Activated CD8-positive, alpha-beta T cell treated with anti-CD3 and anti-CD28 coated beads, Interleukin-2, amount 10 ng/mL, durations not matched to agents 7 days and 5 days (primary cell): Measurements from ENCODE around the gene SMAD5. TPM values are rescaled to one million over a fixed set of nuclear protein-coding genes. Genes with fewer than 3 reads are reported as not detected.

ENCODE experiments used
- ATAC-seq: fragments of 150-1000 bp; cut with Tn5 transposase; one replicate; pipeline ENCODE4 v1.10.0; 2021; ENCODE audit warnings: moderate library complexity
- CTCF ChIA-PET: fragments of 350-600 bp; sonication (Branson Sonifier 250); formaldehyde crosslinking; loops from one replicate; lab custom pipeline; 2021; ENCODE audit warnings: antibody characterized with exemption; lab: Charles Lee
- POLR2A ChIA-PET: fragments of 350-600 bp; sonication (Branson Sonifier 250); formaldehyde crosslinking; loops from one replicate; lab custom pipeline; 2021; ENCODE audit warnings: antibody characterized with exemption; lab: Charles Lee
- DNase-seq: peaks from one replicate; pipeline ENCODE4 v3.0.0-alpha.2; 2020
- H3K27ac Mint-ChIP-seq: one replicate; pipeline ENCODE4 v1.8.0; 2021; ENCODE audit warnings: mild to moderate bottlenecking, mixed read lengths
- H3K27me3 Mint-ChIP-seq: one replicate; pipeline ENCODE4 v1.8.0; 2021; ENCODE audit warnings: low read depth, mixed read lengths
- H3K36me3 Mint-ChIP-seq: one replicate; pipeline ENCODE4 v1.8.0; 2021; ENCODE audit warnings: low read depth, mixed read lengths
- H3K4me1 Mint-ChIP-seq: one replicate; pipeline ENCODE4 v1.8.0; 2021; ENCODE audit warnings: low read depth, mixed read lengths
- H3K4me3 Mint-ChIP-seq: one replicate; pipeline ENCODE4 v1.8.0; 2021; ENCODE audit warnings: mild to moderate bottlenecking, mixed read lengths
- H3K9me3 Mint-ChIP-seq: one replicate; pipeline ENCODE4 v1.8.0; 2022; ENCODE audit warnings: mixed read lengths; ENCODE audit not compliant: insufficient read depth
- total RNA-seq, 2 experiments: library from RNA; stranded (reverse); gene quantifications; one replicate each; pipeline ENCODE4 v1.2.3, GENCODE V29; 2021

Gene SMAD5
- total RNA-seq, 2 experiments from 2014 or later = 19.0 to 19.5 TPM

DNA sequence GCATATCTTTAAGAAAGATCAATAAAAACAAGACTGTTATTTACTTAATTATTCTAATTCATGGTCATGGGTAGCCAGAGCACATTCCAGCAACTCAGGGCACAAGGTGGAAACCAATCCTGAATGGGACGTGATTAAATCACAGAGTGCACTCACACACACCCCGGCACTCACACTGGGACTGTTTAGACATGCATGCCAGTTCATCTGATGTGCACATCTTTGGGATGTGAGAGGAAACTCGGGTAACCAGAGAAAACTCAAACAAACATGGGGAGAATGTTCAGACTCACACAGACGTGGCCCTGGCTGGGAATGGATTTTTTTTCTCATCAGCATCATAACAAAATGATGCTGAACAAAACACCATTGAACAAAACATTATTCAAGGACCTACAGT is 29.4 kb downstream of the SMAD5 start:
- DNase-seq = no peak
- Mint-ChIP-seq H3K4me1 (no peaks in the 10 kb centered on the region), H3K36me3 (peaks cover 14% of the 10 kb centered on the region), H3K27me3 (no peaks in the 10 kb centered on the region), H3K4me3 (no peak overlapping the region), H3K27ac (no peak overlapping the region), H3K9me3 (no peaks in the 10 kb centered on the region)
- ChIA-PET CTCF (interaction anchor here (1.3 to 1.6 kb wide), 2 partner anchors 11 to 30 kb away, joined by 4 to 5 read pairs; partner anchors contain the start of gene SMAD5), POLR2A (no interaction called here)
- ATAC-seq = no peak

DNA sequence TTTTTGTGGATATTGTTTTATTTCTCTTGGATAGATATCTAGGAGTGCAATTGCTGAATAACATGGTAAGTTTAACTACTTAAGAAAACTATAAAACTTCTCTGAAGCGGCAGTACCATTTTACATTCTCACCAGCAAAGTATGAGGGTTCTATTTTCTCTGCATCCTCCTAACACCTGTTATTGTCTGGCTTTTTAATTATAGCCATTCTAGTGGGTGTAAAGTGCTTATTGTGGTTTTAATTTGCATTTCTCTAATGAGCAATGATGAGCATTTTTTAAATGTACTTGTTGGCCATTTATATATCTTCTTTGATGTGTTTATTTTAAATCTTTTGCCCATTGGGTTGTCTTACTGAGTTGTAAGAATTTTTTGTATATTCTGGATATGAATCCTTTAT is 31.6 kb downstream of the SMAD5 start:
- no peak for ATAC-seq

DNA sequence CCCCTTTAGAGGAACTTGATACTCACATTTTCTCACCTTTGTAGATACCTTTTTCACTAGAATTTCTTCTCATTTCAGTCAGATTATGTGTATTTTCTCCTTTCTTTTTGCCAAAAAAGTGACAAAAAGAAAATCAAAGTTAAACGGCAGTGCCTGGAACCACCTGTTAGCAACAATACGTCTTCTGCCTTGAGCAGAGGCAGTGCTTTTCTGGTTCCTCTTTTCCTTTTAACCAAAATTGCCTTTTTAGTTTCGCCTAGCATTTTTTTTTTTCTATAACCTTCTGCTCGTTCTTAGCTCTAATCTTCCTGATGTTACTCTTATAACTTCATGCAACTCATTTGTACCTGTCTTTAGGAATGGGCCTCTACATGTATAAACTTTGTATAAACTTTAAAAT is 34.3 kb downstream of the SMAD5 start:
- Mint-ChIP-seq H3K4me3 (no peak overlapping the region), H3K27me3 (no peaks in the 10 kb centered on the region), H3K9me3 (no peaks in the 10 kb centered on the region), H3K4me1 (no peaks in the 10 kb centered on the region), H3K36me3 (peaks cover 22% of the 10 kb centered on the region), H3K27ac (no peak overlapping the region)
- CTCF ChIA-PET = no interaction called here
- no peak for DNase-seq
- POLR2A ChIA-PET = no interaction called here
- no peak for ATAC-seq

More for the DNA sequence above, 31.6 kb downstream of the SMAD5 start:
- ChIA-PET POLR2A (no interaction called here), CTCF (interaction anchor here (1.0 kb wide), 1 partner anchor 21 kb away, joined by 3 read pairs; no protein-coding TSS in a partner anchor)
- Mint-ChIP-seq H3K4me3 (no peak overlapping the region), H3K9me3 (no peaks in the 10 kb centered on the region), H3K27ac (no peak overlapping the region), H3K36me3 (peaks cover 21% of the 10 kb centered on the region), H3K4me1 (no peaks in the 10 kb centered on the region), H3K27me3 (no peaks in the 10 kb centered on the region)
- no peak for DNase-seq

- Mint-ChIP-seq H3K4me3 (no peak overlapping the region), H3K9me3 (no peaks in the 10 kb centered on the region), H3K27ac (no peak overlapping the region), H3K36me3 (peaks cover 28% of the 10 kb centered on the region), H3K27me3 (no peaks in the 10 kb centered on the region), H3K4me1 (no peaks in the 10 kb centered on the region)
- CTCF ChIA-PET = no interaction called here
- DNase-seq (no peak), ATAC-seq (no peak)
- POLR2A ChIA-PET = interaction anchor here (1.2 kb wide), 1 partner anchor 191 kb away, joined by 3 read pairs; no protein-coding TSS in a partner anchor
Observed at GRCh38 chr5:136169218-136169617, 36.6 kb downstream of the SMAD5 start.

- Mint-ChIP-seq H3K9me3 (no peaks in the 10 kb centered on the region), H3K36me3 (peaks cover 15% of the 10 kb centered on the region), H3K4me1 (no peaks in the 10 kb centered on the region), H3K4me3 (no peak overlapping the region), H3K27ac (no peak overlapping the region), H3K27me3 (no peaks in the 10 kb centered on the region)
- ATAC-seq (no peak), DNase-seq (no peak)
- POLR2A ChIA-PET = no interaction called here
- CTCF ChIA-PET = interaction anchor here (0.8 to 1.7 kb wide), 5 partner anchors 10 to 137 kb away, joined by 3 to 7 read pairs (median 3); partner anchors contain the start of gene SMAD5
Observed at GRCh38 chr5:136174021-136174659, 41.5 kb downstream of the SMAD5 start.

DNA sequence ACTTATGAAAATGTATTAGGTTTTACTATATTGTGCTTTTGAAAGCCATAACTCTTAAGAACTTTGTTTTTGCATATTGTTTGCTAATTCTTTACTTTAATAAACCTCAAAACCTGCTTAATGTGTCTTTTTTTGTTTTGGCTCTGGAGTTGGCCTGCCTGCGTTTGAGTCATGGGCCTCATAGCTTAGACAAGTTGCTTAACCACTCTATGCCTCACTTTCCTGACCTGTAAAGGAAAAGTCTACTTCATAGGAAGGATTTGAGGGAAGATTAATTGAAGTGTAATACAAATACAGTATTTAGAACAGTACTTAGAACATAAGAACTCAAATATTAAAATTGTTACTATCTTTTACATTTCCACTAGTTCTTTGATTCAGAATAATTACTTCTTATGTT is 50.0 kb downstream of the SMAD5 start:
- no peaks in the 10 kb centered on the region for H3K4me1 Mint-ChIP-seq
- H3K36me3 Mint-ChIP-seq = no peaks in the 10 kb centered on the region
- no peak overlapping the region for H3K27ac Mint-ChIP-seq
- H3K9me3 Mint-ChIP-seq = no peaks in the 10 kb centered on the region
- ChIA-PET POLR2A (no interaction called here), CTCF (no interaction called here)
- no peak for DNase-seq
- H3K27me3 Mint-ChIP-seq = no peaks in the 10 kb centered on the region
- no peak overlapping the region for H3K4me3 Mint-ChIP-seq
- ATAC-seq = no peak

- H3K27me3 Mint-ChIP-seq = peaks cover 12% of the 10 kb centered on the region
- H3K27ac Mint-ChIP-seq = no peak overlapping the region
- CTCF ChIA-PET = no interaction called here
- no peaks in the 10 kb centered on the region for H3K9me3 Mint-ChIP-seq
- ATAC-seq (no peak), DNase-seq (no peak)
- POLR2A ChIA-PET = no interaction called here
- peaks cover 3% of the 10 kb centered on the region for H3K36me3 Mint-ChIP-seq
- no peak overlapping the region for H3K4me3 Mint-ChIP-seq
- no peaks in the 10 kb centered on the region for H3K4me1 Mint-ChIP-seq
Observed at GRCh38 chr5:136185974-136186665, 53.5 kb downstream of the SMAD5 start.

DNA sequence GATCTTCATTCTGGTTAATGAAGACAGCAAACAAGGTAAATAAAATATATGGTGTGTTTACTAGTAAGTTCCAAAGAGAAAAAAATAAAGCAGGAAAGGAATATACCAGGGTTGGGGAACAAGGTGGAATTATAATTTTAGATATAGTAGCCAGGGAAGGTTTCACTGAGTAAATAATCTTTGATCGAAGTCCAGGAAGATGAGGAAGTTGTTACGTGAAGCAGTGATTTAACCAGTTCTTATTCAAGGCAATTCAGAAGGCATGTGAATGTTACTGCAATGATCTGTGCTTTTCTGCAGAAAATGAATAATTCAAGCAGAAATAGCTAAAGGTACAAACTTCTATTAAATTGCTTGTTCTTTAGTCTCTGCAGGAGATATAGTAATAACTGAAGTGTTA is 54.2 kb downstream of the SMAD5 start:
- no peak overlapping the region for H3K27ac Mint-ChIP-seq
- no peaks in the 10 kb centered on the region for H3K9me3 Mint-ChIP-seq
- DNase-seq = no peak
- ChIA-PET CTCF (no interaction called here), POLR2A (no interaction called here)
- ATAC-seq = no peak
- no peaks in the 10 kb centered on the region for H3K4me1 Mint-ChIP-seq
- H3K36me3 Mint-ChIP-seq = peaks cover 3% of the 10 kb centered on the region
- no peak overlapping the region for H3K4me3 Mint-ChIP-seq
- H3K27me3 Mint-ChIP-seq = peaks cover 19% of the 10 kb centered on the region

DNA sequence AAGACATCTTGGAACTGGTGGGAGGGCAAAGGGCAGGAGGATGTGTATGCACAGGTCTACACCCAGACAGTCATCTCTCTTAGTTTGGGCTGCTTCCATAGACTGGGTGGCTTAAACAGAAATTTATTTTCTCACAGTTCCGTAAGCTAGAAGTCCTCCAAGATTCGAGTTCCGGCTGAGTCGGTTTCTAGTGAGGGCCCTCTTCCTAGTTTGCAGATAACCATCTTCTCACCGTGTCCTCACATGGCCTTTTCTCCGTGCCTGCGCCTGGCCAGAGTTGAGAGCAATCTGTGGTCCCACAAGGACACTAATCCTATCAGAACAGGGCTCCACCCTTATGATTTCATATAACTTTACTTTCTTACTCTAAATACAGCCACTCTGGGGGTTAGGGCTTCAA is 56.2 kb downstream of the SMAD5 start:
- no peak for ATAC-seq

DNA sequence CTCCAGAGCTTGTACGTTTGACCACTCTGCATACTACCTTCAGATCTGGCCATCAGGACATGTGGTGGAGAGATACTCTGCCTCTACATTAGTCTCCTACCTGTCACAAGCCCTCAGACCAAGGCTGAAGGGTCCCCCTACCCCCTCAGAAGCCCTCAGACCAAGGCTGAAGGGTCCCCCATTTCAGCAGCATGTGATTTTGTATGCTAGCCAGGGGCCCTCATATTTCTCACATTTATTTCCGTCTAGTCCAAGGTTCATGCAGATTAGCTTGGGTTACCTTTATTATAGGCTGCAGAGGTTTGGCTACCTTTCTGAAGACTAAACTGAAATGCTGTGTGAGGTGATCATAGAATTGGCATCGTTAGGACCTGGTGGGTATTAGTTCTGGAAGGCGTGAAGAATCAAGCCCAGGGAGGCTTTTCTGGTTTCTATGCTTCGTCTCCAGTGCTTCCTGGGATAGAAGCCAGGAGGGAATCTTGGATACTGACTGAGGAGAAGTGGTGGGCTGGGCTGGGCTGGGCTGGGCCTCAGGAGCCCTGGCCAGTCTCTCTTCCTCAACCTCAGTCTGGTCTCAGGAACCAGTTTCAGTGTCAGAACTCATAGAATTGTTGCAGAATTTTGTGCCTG is 57.6 kb downstream of the SMAD5 start:
- Mint-ChIP-seq H3K4me3 (no peak overlapping the region), H3K27me3 (peaks cover 44% of the 10 kb centered on the region), H3K9me3 (no peaks in the 10 kb centered on the region), H3K36me3 (peaks cover 3% of the 10 kb centered on the region), H3K4me1 (no peaks in the 10 kb centered on the region), H3K27ac (no peak overlapping the region)
- POLR2A ChIA-PET = no interaction called here
- CTCF ChIA-PET = no interaction called here
- ATAC-seq (no peak), DNase-seq (no peak)

More for the DNA sequence above, 56.2 kb downstream of the SMAD5 start:
- ChIA-PET CTCF (no interaction called here), POLR2A (no interaction called here)
- no peak for DNase-seq
- Mint-ChIP-seq H3K36me3 (peaks cover 3% of the 10 kb centered on the region), H3K27me3 (peaks cover 31% of the 10 kb centered on the region), H3K9me3 (no peaks in the 10 kb centered on the region), H3K4me3 (no peak overlapping the region), H3K4me1 (no peaks in the 10 kb centered on the region), H3K27ac (no peak overlapping the region)

DNA sequence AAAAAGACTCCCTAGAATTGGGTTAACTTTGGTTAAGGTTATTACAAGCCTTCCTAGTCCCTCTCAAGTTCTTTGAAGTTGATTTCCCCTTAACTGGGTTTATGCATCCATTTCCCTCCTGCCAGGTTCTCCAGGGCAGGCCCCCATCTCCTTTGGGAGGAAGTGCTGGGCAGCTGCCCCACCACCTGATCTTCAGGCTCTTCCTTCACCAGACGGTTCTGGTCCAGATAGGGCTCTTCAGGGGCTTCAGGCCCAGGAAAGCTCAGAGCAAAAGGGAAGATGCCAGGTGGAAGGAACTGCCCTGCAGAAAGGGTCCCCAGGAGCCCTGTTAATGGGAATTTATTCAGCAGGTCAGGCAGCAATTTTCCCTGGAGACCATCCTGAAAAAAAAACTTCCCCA is 58.3 kb downstream of the SMAD5 start:
- POLR2A ChIA-PET = no interaction called here
- no peak overlapping the region for H3K27ac Mint-ChIP-seq

More for the DNA sequence above, 58.3 kb downstream of the SMAD5 start:
- H3K27me3 Mint-ChIP-seq = peaks cover 44% of the 10 kb centered on the region
- CTCF ChIA-PET = no interaction called here
- H3K4me3 Mint-ChIP-seq = no peak overlapping the region
- H3K4me1 Mint-ChIP-seq = no peaks in the 10 kb centered on the region
- no peak for ATAC-seq
- no peaks in the 10 kb centered on the region for H3K9me3 Mint-ChIP-seq
- peaks cover 3% of the 10 kb centered on the region for H3K36me3 Mint-ChIP-seq
- no peak for DNase-seq
